Liver (tissue), 9 donors: ENCODE results near the gene PLXDC2. TPM values are rescaled to one million over a fixed set of nuclear protein-coding genes. Genes with fewer than 3 reads are reported as not detected.

ENCODE experiments used
- DNase-seq: peaks from one replicate; pipeline ENCODE4 v3.0.0-alpha.2; 2017; ENCODE audit warnings: low spot score
- H3K27ac ChIP-seq, 2 donors: one replicate each; pipeline ENCODE4 v1.7.0; 2013; ENCODE audit warnings: inconsistent platforms in 2 of 2, low read length in 2 of 2, control low read depth in 1 of 2, low read depth in 1 of 2, mild to moderate bottlenecking in 1 of 2
- H3K27me3 ChIP-seq, 4 donors: one replicate each; pipeline versions ENCODE4 v1.6.1 to v1.7.0; 2013; ENCODE audit warnings: low read length in 3 of 4, inconsistent platforms in 1 of 4, mild to moderate bottlenecking in 1 of 4, moderate library complexity in 1 of 4; ENCODE audit not compliant: control insufficient read depth in 4 of 4, insufficient read depth in 4 of 4
- H3K36me3 ChIP-seq, 4 donors: one replicate each; pipeline versions ENCODE4 v1.6.1 to v1.7.0; 2013; ENCODE audit warnings: low read length in 3 of 4, mild to moderate bottlenecking in 3 of 4, low read depth in 1 of 4, moderate library complexity in 1 of 4; ENCODE audit not compliant: control insufficient read depth in 4 of 4, insufficient read depth in 3 of 4
- H3K4me1 ChIP-seq, 4 donors: one replicate each; pipeline versions ENCODE4 v1.6.1 to v1.7.0; 2013; ENCODE audit warnings: low read length in 3 of 4, mild to moderate bottlenecking in 3 of 4, moderate library complexity in 1 of 4; ENCODE audit not compliant: control insufficient read depth in 4 of 4, insufficient read depth in 4 of 4
- H3K4me3 ChIP-seq, 3 donors: one replicate each; pipeline versions ENCODE4 v1.6.1 to v1.7.0; 2013; ENCODE audit warnings: low read length in 3 of 3, control low read depth in 1 of 3, low read depth in 1 of 3, mild to moderate bottlenecking in 1 of 3
- H3K9ac ChIP-seq, 2 donors: one replicate each; pipeline ENCODE4 v1.7.0; 2013; ENCODE audit warnings: low read length in 2 of 2, mild to moderate bottlenecking in 2 of 2, moderate library complexity in 2 of 2, control low read depth in 1 of 2, low read depth in 1 of 2
- H3K9me3 ChIP-seq, 4 donors: one replicate each; pipeline versions ENCODE4 v1.6.1 to v1.7.0; 2013; ENCODE audit warnings: low read length in 3 of 4; ENCODE audit not compliant: control insufficient read depth in 4 of 4
- ATF3 ChIP-seq: IDR thresholded peaks from 2 replicates; pipeline ENCODE4 v1.6.1; 2016; ENCODE audit warnings: antibody characterized with exemption
- CTCF ChIP-seq: fragments of 150-350 bp; IDR thresholded peaks from 2 replicates; pipeline ENCODE4 v1.5.1; 2017; ENCODE audit warnings: improper control_type of control experiment, low read depth, low read length; ENCODE audit not compliant: missing input control
- EGR1 ChIP-seq, 2 donors: IDR thresholded peaks; 2 replicates each; pipeline ENCODE4 v1.6.1; 2016 to 2018; ENCODE audit warnings: antibody characterized with exemption in 2 of 2, low read depth in 2 of 2
- FOXA1 ChIP-seq: IDR thresholded peaks from 2 replicates; pipeline ENCODE4 v1.6.1; 2016; ENCODE audit warnings: antibody characterized with exemption
- FOXA2 ChIP-seq: IDR thresholded peaks from 2 replicates; pipeline ENCODE4 v1.6.1; 2016; ENCODE audit warnings: antibody characterized with exemption
- GABPA ChIP-seq, 2 donors: IDR thresholded peaks in 1 of 2; conservative IDR thresholded peaks in 1 of 2; 2 replicates each; pipeline ENCODE4 v1.6.1; 2016; ENCODE audit warnings: antibody characterized with exemption in 2 of 2, mild to moderate bottlenecking in 1 of 2, moderate library complexity in 1 of 2
- HNF4A ChIP-seq, 2 donors: conservative IDR thresholded peaks; 2 replicates each; pipeline ENCODE4 v1.6.1; 2016; ENCODE audit warnings: antibody characterized with exemption in 2 of 2, mild to moderate bottlenecking in 2 of 2
- HNF4G ChIP-seq: IDR thresholded peaks from 2 replicates; pipeline ENCODE4 v1.6.1; 2016; ENCODE audit warnings: antibody characterized with exemption
- JUND ChIP-seq, 2 donors: IDR thresholded peaks; 2 replicates each; pipeline ENCODE4 v1.6.1; 2016; ENCODE audit warnings: antibody characterized with exemption in 2 of 2
- MAX ChIP-seq: IDR thresholded peaks from 2 replicates; pipeline ENCODE4 v1.6.1; 2016; ENCODE audit warnings: antibody characterized with exemption
- NR2F2 ChIP-seq: IDR thresholded peaks from 2 replicates; pipeline ENCODE4 v1.6.1; 2016; ENCODE audit warnings: antibody characterized with exemption
- RAD21 ChIP-seq, 2 donors: IDR thresholded peaks; 2 replicates each; pipeline ENCODE4 v1.6.1; 2016; ENCODE audit warnings: antibody characterized with exemption in 2 of 2, mild to moderate bottlenecking in 2 of 2
- RXRA ChIP-seq, 2 donors: IDR thresholded peaks; 2 replicates each; pipeline ENCODE4 v1.6.1; 2017 to 2018; ENCODE audit warnings: antibody characterized with exemption in 2 of 2, mild to moderate bottlenecking in 1 of 2
- SP1 ChIP-seq: IDR thresholded peaks from 2 replicates; pipeline ENCODE4 v1.6.1; 2018; ENCODE audit warnings: antibody characterized with exemption, mild to moderate bottlenecking
- TAF1 ChIP-seq: conservative IDR thresholded peaks from 2 replicates; pipeline ENCODE4 v1.6.1; 2016; ENCODE audit warnings: antibody characterized with exemption, mild to moderate bottlenecking
- YY1 ChIP-seq: IDR thresholded peaks from 2 replicates; pipeline ENCODE4 v1.6.1; 2016; ENCODE audit warnings: antibody characterized with exemption, mild to moderate bottlenecking
- WGBS: extraction: QIAGEN DNeasy Blood & Tissue Kit; methylation state at CpG from one replicate; pipeline ENCODE4 v1.1.7; 2013; 5-methylcytosine and 5-hydroxymethylcytosine counted together
- polyA plus RNA-seq, 2 donors: library from polyadenylated mRNA; stranded (reverse) in 1 of 2; unstranded in 1 of 2; fragments of 200-250 nt in 1 of 2; fragments of >200 nt in 1 of 2; fragmentation: Nextera tagmentation in 1 of 2; extraction: Ambion mirVana in 1 of 2; gene quantifications; one replicate each; pipeline versions ENCODE4 v1.2.1 to v1.2.3, GENCODE V29; 2013 to 2015
- total RNA-seq, 2 donors: library from RNA; depleted of rRNA; stranded (reverse); fragments of >200 nt; gene quantifications; one replicate each; pipeline ENCODE4 v1.2.3, GENCODE V29; 2014
- TF ChIP-seq, protein P1 (sequence below): IDR thresholded peaks from 2 replicates; pipeline ENCODE4 v1.6.1; 2016; ENCODE audit warnings: antibody characterized with exemption
- donor health status: healthy.
- donor health status: healthy.
- donor health status: healthy.
- donor health status: healthy.
- donor health status: healthy.

Gene PLXDC2
- total and polyA plus RNA-seq, 4 donors, result 1.4 to 5.1 (median 2.4) TPM

GRCh38 chr10:19921300-19922140, 105.3 kb downstream of the PLXDC2 start:
- Histone ChIP-seq H3K9ac (no peak overlapping the region), H3K27ac (peak overlapping the region in 1 of 2 donors; percentile 46), H3K9me3 (no peaks in the 10 kb centered on the region), H3K4me1 (no peaks in the 10 kb centered on the region), H3K4me3 (no peak overlapping the region), H3K27me3 (no peaks in the 10 kb centered on the region), H3K36me3 (no peaks in the 10 kb centered on the region)
- WGBS, result 89% methylated on average over 13 of the region's 13 CpGs
- no peak for DNase-seq
- no peak for TF ChIP-seq MAX
- no peak for TF ChIP-seq NR2F2
- no peak for TF ChIP-seq FOXA2
- TF ChIP-seq EGR1 (IDR thresholded peaks at IDR 0.05; ENCODE audit: low read depth in 2 of 2), result no peak
- TF ChIP-seq TAF1, result no peak
- TF ChIP-seq SP1, result no peak
- no peak for TF ChIP-seq HNF4G
- no peak for TF ChIP-seq YY1
- TF ChIP-seq RXRA (IDR thresholded peaks at IDR 0.05), result no peak
- TF ChIP-seq CTCF, result no peak
- TF ChIP-seq HNF4A (conservative IDR thresholded peaks at IDR 0.05), result no peak
- TF ChIP-seq JUND (IDR thresholded peaks at IDR 0.05), result no peak
- TF ChIP-seq GABPA (IDR thresholded peaks at IDR 0.05 in 1 of 2, conservative IDR thresholded peaks at IDR 0.05 in 1 of 2), result no peak
- TF ChIP-seq FOXA1, result no peak
- TF ChIP-seq, protein P1, sequence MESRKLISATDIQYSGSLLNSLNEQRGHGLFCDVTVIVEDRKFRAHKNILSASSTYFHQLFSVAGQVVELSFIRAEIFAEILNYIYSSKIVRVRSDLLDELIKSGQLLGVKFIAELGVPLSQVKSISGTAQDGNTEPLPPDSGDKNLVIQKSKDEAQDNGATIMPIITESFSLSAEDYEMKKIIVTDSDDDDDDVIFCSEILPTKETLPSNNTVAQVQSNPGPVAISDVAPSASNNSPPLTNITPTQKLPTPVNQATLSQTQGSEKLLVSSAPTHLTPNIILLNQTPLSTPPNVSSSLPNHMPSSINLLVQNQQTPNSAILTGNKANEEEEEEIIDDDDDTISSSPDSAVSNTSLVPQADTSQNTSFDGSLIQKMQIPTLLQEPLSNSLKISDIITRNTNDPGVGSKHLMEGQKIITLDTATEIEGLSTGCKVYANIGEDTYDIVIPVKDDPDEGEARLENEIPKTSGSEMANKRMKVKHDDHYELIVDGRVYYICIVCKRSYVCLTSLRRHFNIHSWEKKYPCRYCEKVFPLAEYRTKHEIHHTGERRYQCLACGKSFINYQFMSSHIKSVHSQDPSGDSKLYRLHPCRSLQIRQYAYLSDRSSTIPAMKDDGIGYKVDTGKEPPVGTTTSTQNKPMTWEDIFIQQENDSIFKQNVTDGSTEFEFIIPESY, result no peak

DNA sequence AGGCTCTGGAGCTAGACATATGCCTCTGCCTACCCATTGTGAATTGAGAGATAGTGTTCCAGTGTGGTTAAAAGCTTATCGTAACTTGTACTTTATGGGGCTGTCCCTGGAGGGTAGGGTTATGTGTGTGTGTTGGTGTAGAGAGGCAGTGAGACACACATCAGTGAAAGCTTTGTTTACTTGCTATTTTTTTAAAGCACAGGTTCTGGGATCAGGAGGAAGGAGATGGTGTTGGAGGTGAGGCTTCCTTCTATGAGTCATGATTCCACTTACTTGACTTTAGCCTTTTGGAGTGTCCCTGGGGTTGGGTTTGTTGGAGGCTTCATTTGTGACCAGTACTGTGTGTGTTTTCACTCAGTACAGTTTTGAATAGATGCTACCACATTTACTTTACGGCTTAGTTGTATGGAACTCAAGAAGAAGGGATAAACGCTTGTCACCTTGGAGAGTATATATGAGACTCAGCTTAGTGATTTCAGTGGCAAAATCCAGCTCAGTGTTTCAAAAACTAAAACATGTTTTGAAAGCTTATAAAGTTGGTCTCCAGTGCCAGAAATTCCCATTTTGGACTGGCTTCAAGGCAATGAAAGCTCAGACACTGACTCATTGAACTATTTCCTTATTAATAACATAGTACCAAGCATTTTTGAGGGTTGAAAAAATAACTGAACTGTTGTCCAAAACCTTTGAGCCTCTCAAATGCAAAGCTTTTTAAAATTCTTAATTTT, 106.2 kb downstream of the PLXDC2 start:
- Histone ChIP-seq H3K4me3 (no peak overlapping the region), H3K4me1 (no peaks in the 10 kb centered on the region), H3K27me3 (no peaks in the 10 kb centered on the region), H3K36me3 (no peaks in the 10 kb centered on the region), H3K9ac (no peak overlapping the region), H3K9me3 (no peaks in the 10 kb centered on the region), H3K27ac (peak overlapping the region; percentile 46 to 48)
- 88% methylated on average over 3 of the region's 3 CpGs for WGBS
- DNase-seq, result no peak
- TF ChIP-seq CTCF (no peak), GABPA (IDR thresholded peaks at IDR 0.05 in 1 of 2, conservative IDR thresholded peaks at IDR 0.05 in 1 of 2) (no peak), ATF3 (no peak), FOXA2 (no peak), RAD21 (IDR thresholded peaks at IDR 0.05) (no peak), HNF4A (conservative IDR thresholded peaks at IDR 0.05) (no peak), JUND (IDR thresholded peaks at IDR 0.05) (no peak), MAX (no peak)
